ENCODE measurements around the gene TSHB. TPM values are rescaled to one million over a fixed set of nuclear protein-coding genes. Genes with fewer than 3 reads are reported as not detected.

The TSHB gene
- not detected in 2 replicates for total RNA-seq

GRCh38 chr1:115029526-115029925 lies at the start of gene TSHB:
Gene TSHB, plus strand, starts transcription at chr1:115029826. Its CDS starts 3,537 bp downstream, at chr1:115033363.

Other genes with a start within 250 kb of the TSHB start
- 65.8 and 71.6 TPM in 2 replicates for gene SIKE1, start 249.1 kb upstream of the TSHB start, total RNA-seq
- not detected in 2 replicates for gene SYCP1, start 175.0 kb upstream of the TSHB start, total RNA-seq
- gene TSPAN2, start 59.7 kb downstream of the TSHB start, total RNA-seq, result 3.5 and 34.8 TPM in 2 replicates